Heart right ventricle (tissue), 16 donors: Measurements from ENCODE around the gene CNPPD1. TPM values are rescaled to one million over a fixed set of nuclear protein-coding genes. Genes with fewer than 3 reads are reported as not detected.

Source experiments
- ATAC-seq, 8 donors: fragments of 200-7000 bp; cut with Tn5 transposase; one replicate each; pipeline ENCODE4 v1.9.1; 2020; ENCODE audit warnings: mild to moderate bottlenecking in 8 of 8, moderate library complexity in 8 of 8, moderate number of reproducible peaks in 1 of 8
- DNase-seq, 2 donors: peaks; one replicate each; pipeline ENCODE4 v3.0.0-alpha.2; 2020
- H3K27ac ChIP-seq, 10 donors: fragments of 200-600 bp; sonication (generic) in 2 of 10; one replicate each; pipeline versions ENCODE4 v1.5.0 to v1.8.0; 2020 to 2022; ENCODE audit warnings: mild to moderate bottlenecking in 3 of 10
- H3K27me3 ChIP-seq, 7 donors: fragments of 200-600 bp; one replicate each; pipeline ENCODE4 v1.8.0; 2021 to 2022; ENCODE audit warnings: mild to moderate bottlenecking in 2 of 7
- H3K36me3 ChIP-seq, 9 donors: fragments of 200-600 bp; sonication (generic) in 1 of 9; one replicate each; pipeline versions ENCODE4 v1.5.0 to v1.8.0; 2020 to 2022; ENCODE audit warnings: mild to moderate bottlenecking in 2 of 9
- H3K4me1 ChIP-seq, 9 donors: fragments of 200-600 bp; sonication (generic) in 1 of 9; one replicate each; pipeline versions ENCODE4 v1.5.0 to v1.8.0; 2020 to 2022; ENCODE audit warnings: mild to moderate bottlenecking in 4 of 9
- H3K4me3 ChIP-seq, 10 donors: fragments of 200-600 bp; sonication (generic) in 2 of 10; one replicate each; pipeline versions ENCODE4 v1.5.0 to v1.8.0; 2020 to 2022; ENCODE audit warnings: mild to moderate bottlenecking in 7 of 10, moderate library complexity in 2 of 10
- H3K9me3 ChIP-seq, 11 donors: fragments of 200-600 bp in 10 of 11; sonication (generic) in 2 of 11; one replicate each; pipeline versions ENCODE4 v1.5.0 to v1.8.0; 2013 to 2022; ENCODE audit warnings: mild to moderate bottlenecking in 2 of 11, control low read depth in 1 of 11, moderate library complexity in 1 of 11
- CTCF ChIP-seq, 9 donors: fragments of 200-600 bp; sonication (generic) in 2 of 9; IDR thresholded peaks; one replicate each; pipeline versions ENCODE4 v1.5.0 to v1.8.0; 2021 to 2022; ENCODE audit warnings: antibody characterized with exemption in 9 of 9, mild to moderate bottlenecking in 5 of 9, moderate library complexity in 1 of 9
- WGBS, 2 donors: extraction: QIAGEN DNeasy Blood & Tissue Kit; methylation state at CpG; one replicate each; pipeline ENCODE4 v1.1.7; 2013; ENCODE audit warnings: inconsistent platforms in 1 of 2; 5-methylcytosine and 5-hydroxymethylcytosine counted together
- intact Hi-C, 10 donors: fragments of 100-400 bp; cut with DNase I; formaldehyde crosslinking; loops; one replicate each; pipeline versions ENCODE4 v1.11.1 to v1.14.2; 2022
- polyA plus RNA-seq, 2 donors: library from polyadenylated mRNA; stranded (reverse); fragments of 200-250 nt; gene quantifications; one replicate each; pipeline ENCODE4 v1.2.3, GENCODE V29; 2013
- total RNA-seq, 10 donors: library from RNA; stranded (reverse); fragmentation: NEBNext Ultra II Directional in 3 of 10; extraction: Animal tissue kit (Norgen Biotek cat#: 25700) in 3 of 10; gene quantifications; one replicate each; pipeline versions ENCODE4 v1.2.1 to v1.2.4, GENCODE V29; 2021 to 2023
- donor health status: Arrhythmogenic right ventricular cardiomyopathy.
- donor health status: ischemic (EF 13 %, LVEDD 7.1; RV severe dilation, severe dysfunction).
- donor health status: healthy with polysubstance abuse.
- donor health status: DM: no; HTN: yes; CAD: no.
- donor health status: DM: no; HTN: no; CAD: no.
- donor health status: ischemic (EF 25% LVEDD 6.9; RV normal size, moderate dysfunction).
- donor health status: ischemic (EF 25% LVEDD 5.7; RV mildly dilated, moderate dysfunction).
- donor health status: healthy.
- donor health status: DM: yes; HTN: yes; CAD: no.
- donor health status: Ischemic cardiomyopathy.
- donor health status: ischemic (EF 35%, LVEDD 5.7; RV mildly dilated, moderate dysfunction).
- donor health status: nonischemic (EF 11% LVEDD 7.7; RV severe dilation, severe dysfunction).
- donor health status: DM: yes; HTN: yes; CAD: no.
- donor health status: PGD.
- donor health status: ischemic (EF 29% LVEDD 5.4; RV normal size, mild dysfunction).
- donor health status: nonischemic (EF 23%, LVEDD 6.1; RV moderate dilation, normal function).

CNPPD1 gene
- total and polyA plus RNA-seq, 12 donors, result 35.5 to 84.7 (median 63.6) TPM

GRCh38 chr2:219125886-219126270, 50.8 kb downstream of the CNPPD1 start:
- no peaks in the 10 kb centered on the region for H3K27me3 ChIP-seq
- DNase-seq, result no peak
- no peak for TF ChIP-seq CTCF (IDR thresholded peaks at IDR 0.05)
- no peak for ATAC-seq
- H3K27ac ChIP-seq, result no peak overlapping the region
- no peak overlapping the region for H3K4me3 ChIP-seq
- H3K36me3 ChIP-seq, result peaks cover 0 to 4% (median 0%) of the 10 kb centered on the region in 9 donors
- intact Hi-C loops, result no loop called here
- WGBS, 2 donors, result 97% methylated on average over 1 of the region's 1 CpG
- H3K4me1 ChIP-seq, result peaks cover 0 to 51% (median 10%) of the 10 kb centered on the region in 9 donors
- H3K9me3 ChIP-seq, result no peaks in the 10 kb centered on the region

DNA sequence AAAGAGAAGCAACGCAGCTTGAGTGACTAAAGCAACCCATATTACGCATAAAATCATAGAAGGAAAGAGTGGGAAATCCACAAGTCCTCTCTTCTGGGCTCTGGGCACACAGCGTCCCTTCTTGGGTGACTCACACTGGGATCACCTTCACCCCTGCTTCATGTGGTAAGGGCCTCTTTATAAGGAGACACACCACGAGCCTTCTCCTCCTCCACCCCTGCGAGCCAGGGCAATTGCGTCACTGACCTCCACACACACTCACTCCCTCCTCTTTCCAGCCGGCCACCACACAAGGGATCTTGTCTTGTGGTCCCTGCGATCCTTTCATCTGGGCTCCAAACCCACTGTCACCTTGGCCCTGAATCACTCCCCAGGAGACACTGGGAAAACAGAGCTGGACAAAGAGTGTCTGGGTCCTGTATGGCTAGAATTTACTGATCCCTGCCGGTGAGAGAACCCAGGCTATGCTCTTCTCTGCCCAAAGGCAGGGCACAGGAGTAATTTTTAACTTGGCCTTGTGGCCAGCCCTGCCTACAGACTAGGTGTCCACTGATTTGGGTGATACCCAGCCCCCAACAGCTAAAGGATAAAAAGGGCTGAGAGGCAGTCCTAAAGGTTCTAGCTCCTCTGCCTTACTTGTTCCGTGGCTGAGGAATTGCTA, 51.4 kb downstream of the CNPPD1 start:
- DNase-seq (peak in 1 of 2 donors; percentile 34), ATAC-seq (peak in 7 of 8 donors; percentile 22 to 72 (median 51))
- intact Hi-C loops, result no loop called here
- Histone ChIP-seq H3K9me3 (no peaks in the 10 kb centered on the region), H3K27me3 (no peaks in the 10 kb centered on the region), H3K4me3 (no peak overlapping the region), H3K27ac (no peak overlapping the region), H3K36me3 (peaks cover 0 to under 1% (median 0%) of the 10 kb centered on the region in 9 donors), H3K4me1 (peaks cover 0 to 51% (median 10%) of the 10 kb centered on the region in 9 donors)
- no peak for TF ChIP-seq CTCF (IDR thresholded peaks at IDR 0.05)
- 80 to 85% methylated on average over 10 of the region's 10 CpGs for WGBS, 2 donors

GRCh38 chr2:219124381-219125110, 52.2 kb downstream of the CNPPD1 start:
- H3K27me3 ChIP-seq, result no peaks in the 10 kb centered on the region
- H3K4me1 ChIP-seq, result peaks cover 0 to 51% (median 10%) of the 10 kb centered on the region in 9 donors
- no peak overlapping the region for H3K4me3 ChIP-seq
- H3K27ac ChIP-seq, result no peak overlapping the region
- intact Hi-C loops, result no loop called here
- no peak for TF ChIP-seq CTCF (IDR thresholded peaks at IDR 0.05)
- no peaks in the 10 kb centered on the region for H3K36me3 ChIP-seq
- DNase-seq (no peak), ATAC-seq (no peak)
- 69 to 72% methylated on average over 4 of the region's 4 CpGs for WGBS, 2 donors
- no peaks in the 10 kb centered on the region for H3K9me3 ChIP-seq

- intact Hi-C loops, result no loop called here
- Histone ChIP-seq H3K27me3 (no peaks in the 10 kb centered on the region), H3K9me3 (no peaks in the 10 kb centered on the region), H3K36me3 (no peaks in the 10 kb centered on the region), H3K4me1 (peaks cover 0 to 54% (median 14%) of the 10 kb centered on the region in 9 donors), H3K4me3 (no peak overlapping the region), H3K27ac (no peak overlapping the region)
- no peak for TF ChIP-seq CTCF (IDR thresholded peaks at IDR 0.05)
- WGBS, 2 donors, result 92 to 94% methylated on average over 8 of the region's 8 CpGs
- DNase-seq (no peak), ATAC-seq (no peak)
These were observed 53.2 kb downstream of the CNPPD1 start for GRCh38 chr2:219123356-219124135.
